ENCODE data around the gene WDR17.

Gene WDR17

DNA sequence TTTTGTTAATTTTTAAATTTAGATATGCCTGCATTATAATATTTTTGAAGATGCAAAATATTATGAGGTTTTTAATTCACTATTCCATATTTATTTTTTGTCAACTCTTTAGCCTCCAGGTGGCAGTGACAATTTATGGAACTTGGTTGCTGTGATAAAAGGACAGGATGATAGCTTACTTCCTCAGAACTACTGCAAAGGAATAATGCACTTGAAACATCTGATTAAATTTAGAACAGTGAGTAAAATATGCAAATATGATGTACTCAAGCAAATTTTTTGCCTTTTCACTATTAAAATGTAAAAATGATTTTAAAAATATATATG lies 84.7 kb downstream of the WDR17 start:
- Histone ChIP-seq H3K27ac (ENCODE audit: low read depth, low read length) (no peak overlapping the region), H3K9me3 (ENCODE audit: control insufficient read depth, insufficient read depth, low read depth, low read length) (no peaks in the 10 kb centered on the region), H3K4me1 (ENCODE audit: control insufficient read depth, insufficient read depth, low read length) (no peaks in the 10 kb centered on the region), H3K36me3 (ENCODE audit: control insufficient read depth, insufficient read depth, low read length) (no peaks in the 10 kb centered on the region), H3K27me3 (ENCODE audit: control insufficient read depth, insufficient read depth, low read length) (no peaks in the 10 kb centered on the region), H3K9ac (ENCODE audit: low read length) (no peak overlapping the region), H3K4me3 (ENCODE audit: low read depth, low read length) (no peak overlapping the region)

GRCh38 chr4:176150704-176151103 lies 85.1 kb downstream of the WDR17 start:
- Histone ChIP-seq H3K27me3 (ENCODE audit: control insufficient read depth, insufficient read depth, low read length) (no peaks in the 10 kb centered on the region), H3K4me3 (ENCODE audit: low read depth, low read length) (no peak overlapping the region), H3K4me1 (ENCODE audit: control insufficient read depth, insufficient read depth, low read length) (no peaks in the 10 kb centered on the region), H3K9me3 (ENCODE audit: control insufficient read depth, insufficient read depth, low read depth, low read length) (no peaks in the 10 kb centered on the region), H3K36me3 (ENCODE audit: control insufficient read depth, insufficient read depth, low read length) (no peaks in the 10 kb centered on the region), H3K27ac (ENCODE audit: low read depth, low read length) (no peak overlapping the region), H3K9ac (ENCODE audit: low read length) (no peak overlapping the region)

DNA sequence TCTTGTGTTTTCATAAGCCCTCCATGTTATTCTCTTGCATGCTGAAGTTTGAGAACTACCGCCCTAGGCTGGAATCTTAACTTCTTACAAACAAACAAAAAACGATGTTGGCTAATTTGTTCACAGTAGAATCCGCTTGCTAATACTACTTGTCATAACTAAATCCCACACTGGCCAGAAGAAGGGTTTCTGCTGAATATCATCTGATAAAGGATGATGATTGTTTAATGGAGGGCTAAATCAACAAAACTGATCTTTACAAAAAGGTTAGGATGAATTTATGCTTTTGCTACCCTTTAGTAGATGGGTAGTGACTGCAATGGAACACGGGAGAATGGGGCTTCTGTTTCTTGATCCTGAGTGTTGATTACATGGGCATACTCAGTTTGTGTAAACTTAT lies 87.5 kb downstream of the WDR17 start:
- H3K4me3 ChIP-seq (ENCODE audit: low read depth, low read length), result no peak overlapping the region

DNA sequence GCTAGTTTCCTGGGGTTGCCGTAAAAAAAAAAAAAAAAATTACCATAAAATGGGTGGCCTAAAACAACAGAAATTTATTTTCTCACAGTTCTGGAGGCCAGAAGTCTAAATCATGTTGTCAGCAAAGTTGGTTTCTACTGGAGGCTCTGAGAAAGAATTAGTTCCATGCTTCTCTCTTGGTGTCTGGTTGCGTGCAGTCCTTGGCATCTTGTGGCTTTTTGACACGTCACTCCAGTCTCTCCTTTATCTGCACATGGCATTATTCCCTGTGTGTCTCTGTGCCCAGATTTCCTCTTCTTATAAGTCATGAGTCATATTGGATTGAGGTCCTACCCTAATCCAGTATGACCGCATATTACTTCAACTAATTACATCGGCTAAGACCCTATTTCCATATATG lies 91.0 kb downstream of the WDR17 start:
- Histone ChIP-seq H3K27me3 (ENCODE audit: control insufficient read depth, insufficient read depth, low read length) (no peaks in the 10 kb centered on the region), H3K9me3 (ENCODE audit: control insufficient read depth, insufficient read depth, low read depth, low read length) (no peaks in the 10 kb centered on the region), H3K9ac (ENCODE audit: low read length) (no peak overlapping the region), H3K36me3 (ENCODE audit: control insufficient read depth, insufficient read depth, low read length) (no peaks in the 10 kb centered on the region), H3K27ac (ENCODE audit: low read depth, low read length) (no peak overlapping the region), H3K4me3 (ENCODE audit: low read depth, low read length) (no peak overlapping the region), H3K4me1 (ENCODE audit: control insufficient read depth, insufficient read depth, low read length) (no peaks in the 10 kb centered on the region)

More for the DNA sequence above, 87.5 kb downstream of the WDR17 start:
- Histone ChIP-seq H3K27me3 (ENCODE audit: control insufficient read depth, insufficient read depth, low read length) (no peaks in the 10 kb centered on the region), H3K9ac (ENCODE audit: low read length) (no peak overlapping the region), H3K4me1 (ENCODE audit: control insufficient read depth, insufficient read depth, low read length) (no peaks in the 10 kb centered on the region), H3K9me3 (ENCODE audit: control insufficient read depth, insufficient read depth, low read depth, low read length) (no peaks in the 10 kb centered on the region), H3K36me3 (ENCODE audit: control insufficient read depth, insufficient read depth, low read length) (no peaks in the 10 kb centered on the region), H3K27ac (ENCODE audit: low read depth, low read length) (no peak overlapping the region)

DNA sequence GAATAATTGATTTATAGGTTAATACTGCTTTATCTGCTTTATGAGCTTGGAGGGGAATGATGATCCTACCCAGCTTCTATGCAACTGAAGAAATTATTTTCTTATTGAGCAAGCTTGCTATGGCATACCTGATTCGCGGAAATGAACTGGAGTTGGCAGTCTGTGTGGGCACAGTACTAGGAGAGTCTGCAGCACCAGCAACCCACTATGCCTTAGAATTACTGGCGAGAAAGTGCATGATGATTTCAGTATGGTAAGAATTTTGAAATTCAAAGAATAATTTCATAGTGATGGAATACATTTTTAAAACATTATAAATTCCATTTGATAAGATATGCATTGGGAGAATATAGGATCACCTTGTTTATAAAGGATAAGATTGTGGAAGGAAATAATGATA lies 97.4 kb downstream of the WDR17 start:
- Histone ChIP-seq H3K4me1 (ENCODE audit: control insufficient read depth, insufficient read depth, low read length) (no peaks in the 10 kb centered on the region), H3K9me3 (ENCODE audit: control insufficient read depth, insufficient read depth, low read depth, low read length) (no peaks in the 10 kb centered on the region), H3K4me3 (ENCODE audit: low read depth, low read length) (no peak overlapping the region), H3K9ac (ENCODE audit: low read length) (no peak overlapping the region), H3K27ac (ENCODE audit: low read depth, low read length) (no peak overlapping the region), H3K27me3 (ENCODE audit: control insufficient read depth, insufficient read depth, low read length) (no peaks in the 10 kb centered on the region), H3K36me3 (ENCODE audit: control insufficient read depth, insufficient read depth, low read length) (no peaks in the 10 kb centered on the region)

DNA sequence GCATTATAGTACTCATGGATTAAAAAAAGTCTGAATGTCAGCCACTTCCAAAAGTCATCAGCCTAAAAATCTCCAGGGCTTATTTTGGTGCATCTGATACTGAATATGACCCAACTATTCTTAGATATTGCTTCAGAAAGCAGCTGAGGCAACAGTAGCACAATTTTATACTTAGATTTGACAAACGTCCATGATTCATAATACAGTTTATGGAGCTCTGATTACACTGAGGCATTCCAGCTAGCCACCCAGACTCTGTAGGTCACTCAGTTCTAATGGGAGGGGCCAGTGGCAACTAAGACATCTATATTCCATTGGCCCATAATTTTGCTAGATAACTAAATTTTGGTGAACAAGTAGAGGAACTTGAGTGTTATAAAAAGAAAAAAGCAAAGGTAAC lies 119.4 kb downstream of the WDR17 start:
- Histone ChIP-seq H3K9me3 (ENCODE audit: control insufficient read depth, insufficient read depth, low read depth, low read length) (no peaks in the 10 kb centered on the region), H3K27me3 (ENCODE audit: control insufficient read depth, insufficient read depth, low read length) (no peaks in the 10 kb centered on the region), H3K36me3 (ENCODE audit: control insufficient read depth, insufficient read depth, low read length) (no peaks in the 10 kb centered on the region), H3K4me1 (ENCODE audit: control insufficient read depth, insufficient read depth, low read length) (peaks cover 19% of the 10 kb centered on the region), H3K9ac (ENCODE audit: low read length) (no peak overlapping the region), H3K4me3 (ENCODE audit: low read depth, low read length) (no peak overlapping the region), H3K27ac (ENCODE audit: low read depth, low read length) (no peak overlapping the region)

DNA sequence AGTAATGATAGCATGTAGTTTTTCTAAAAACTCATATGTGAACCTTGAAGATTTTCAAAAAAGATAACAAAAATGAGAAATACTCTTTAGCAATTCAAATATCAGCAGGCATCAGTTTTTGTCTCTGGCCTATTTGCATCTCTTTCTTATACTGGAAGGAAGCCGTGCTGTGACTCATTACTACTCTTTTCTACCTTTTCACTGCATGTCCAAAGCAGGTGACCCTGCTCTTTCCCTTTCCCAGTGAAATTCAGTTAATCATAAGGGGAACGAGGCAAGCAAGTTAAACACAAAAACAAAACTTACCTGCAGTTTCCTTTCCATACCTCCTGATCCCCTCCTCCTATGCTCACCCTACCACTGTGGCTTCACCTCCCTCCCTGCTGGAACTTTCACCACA lies 120.4 kb downstream of the WDR17 start:
- Histone ChIP-seq H3K4me3 (ENCODE audit: low read depth, low read length) (no peak overlapping the region), H3K9me3 (ENCODE audit: control insufficient read depth, insufficient read depth, low read depth, low read length) (no peaks in the 10 kb centered on the region), H3K36me3 (ENCODE audit: control insufficient read depth, insufficient read depth, low read length) (no peaks in the 10 kb centered on the region), H3K9ac (ENCODE audit: low read length) (no peak overlapping the region), H3K27ac (ENCODE audit: low read depth, low read length) (peak overlapping the region; percentile 35; the same call in 1 of the 2 replicates), H3K4me1 (ENCODE audit: control insufficient read depth, insufficient read depth, low read length) (peaks cover 24% of the 10 kb centered on the region), H3K27me3 (ENCODE audit: control insufficient read depth, insufficient read depth, low read length) (no peaks in the 10 kb centered on the region)

- H3K4me3 ChIP-seq (ENCODE audit: low read depth, low read length), result no peak overlapping the region
- H3K9ac ChIP-seq (ENCODE audit: low read length), result no peak overlapping the region
- H3K27ac ChIP-seq (ENCODE audit: low read depth, low read length), result peak overlapping the region; percentile 35; the same call in 1 of the 2 replicates
Measured at GRCh38 chr4:176186671-176187395, 121.2 kb downstream of the WDR17 start.

DNA sequence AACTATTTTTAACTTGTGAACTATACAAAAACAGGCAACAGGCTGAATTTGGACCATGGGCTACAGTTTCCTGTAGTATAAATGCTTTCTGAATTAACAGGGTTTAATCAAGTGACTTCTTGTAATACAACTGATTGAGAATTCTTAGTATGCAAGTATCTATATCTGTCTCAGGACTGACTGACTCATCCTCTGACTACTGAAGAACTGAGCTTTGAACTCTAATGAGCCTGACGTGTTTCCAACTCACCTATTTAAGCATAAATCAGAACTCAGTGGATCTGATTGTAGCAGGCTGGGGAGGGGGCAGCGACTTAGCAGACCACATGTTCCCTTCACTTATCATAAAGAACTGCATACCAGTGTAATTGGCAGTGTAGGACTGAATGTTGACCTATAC lies 122.0 kb downstream of the WDR17 start:
- H3K4me1 ChIP-seq (ENCODE audit: control insufficient read depth, insufficient read depth, low read length), result peaks cover 24% of the 10 kb centered on the region
- H3K36me3 ChIP-seq (ENCODE audit: control insufficient read depth, insufficient read depth, low read length), result no peaks in the 10 kb centered on the region
- no peaks in the 10 kb centered on the region for H3K9me3 ChIP-seq (ENCODE audit: control insufficient read depth, insufficient read depth, low read depth, low read length)
- no peak overlapping the region for H3K4me3 ChIP-seq (ENCODE audit: low read depth, low read length)
- H3K27me3 ChIP-seq (ENCODE audit: control insufficient read depth, insufficient read depth, low read length), result no peaks in the 10 kb centered on the region
- H3K27ac ChIP-seq (ENCODE audit: low read depth, low read length), result no peak overlapping the region
- H3K9ac ChIP-seq (ENCODE audit: low read length), result no peak overlapping the region

More at GRCh38 chr4:176186671-176187395, 121.2 kb downstream of the WDR17 start:
- Histone ChIP-seq H3K4me1 (ENCODE audit: control insufficient read depth, insufficient read depth, low read length) (peaks cover 24% of the 10 kb centered on the region), H3K36me3 (ENCODE audit: control insufficient read depth, insufficient read depth, low read length) (no peaks in the 10 kb centered on the region), H3K27me3 (ENCODE audit: control insufficient read depth, insufficient read depth, low read length) (no peaks in the 10 kb centered on the region), H3K9me3 (ENCODE audit: control insufficient read depth, insufficient read depth, low read depth, low read length) (no peaks in the 10 kb centered on the region)

DNA sequence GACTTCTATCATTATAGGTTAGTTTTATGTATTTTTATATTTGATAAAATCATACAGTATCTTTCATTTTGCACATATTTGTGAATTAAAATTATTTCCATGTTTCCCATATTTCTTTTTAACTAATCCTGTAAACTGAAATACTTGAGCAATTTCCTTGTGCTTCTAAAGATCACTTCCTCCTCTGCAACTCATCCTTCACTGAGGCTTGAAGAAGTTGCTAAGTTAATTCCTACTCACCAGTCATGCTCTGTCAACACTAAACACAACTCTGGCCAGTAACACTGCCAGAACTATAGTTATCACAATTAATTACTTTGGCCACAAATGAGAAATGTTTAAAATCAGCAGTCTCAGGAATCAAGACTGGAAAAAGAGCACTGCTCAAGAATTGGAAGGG lies 123.0 kb downstream of the WDR17 start:
- Histone ChIP-seq H3K36me3 (ENCODE audit: control insufficient read depth, insufficient read depth, low read length) (no peaks in the 10 kb centered on the region), H3K9ac (ENCODE audit: low read length) (no peak overlapping the region), H3K27ac (ENCODE audit: low read depth, low read length) (no peak overlapping the region), H3K4me3 (ENCODE audit: low read depth, low read length) (no peak overlapping the region), H3K4me1 (ENCODE audit: control insufficient read depth, insufficient read depth, low read length) (peaks cover 24% of the 10 kb centered on the region), H3K27me3 (ENCODE audit: control insufficient read depth, insufficient read depth, low read length) (no peaks in the 10 kb centered on the region), H3K9me3 (ENCODE audit: control insufficient read depth, insufficient read depth, low read depth, low read length) (no peaks in the 10 kb centered on the region)

GRCh38 chr4:176189891-176190795 lies 124.5 kb downstream of the WDR17 start:
- no peaks in the 10 kb centered on the region for H3K27me3 ChIP-seq (ENCODE audit: control insufficient read depth, insufficient read depth, low read length)
- H3K9ac ChIP-seq (ENCODE audit: low read length), result no peak overlapping the region
- peaks cover 24% of the 10 kb centered on the region for H3K4me1 ChIP-seq (ENCODE audit: control insufficient read depth, insufficient read depth, low read length)
- no peaks in the 10 kb centered on the region for H3K36me3 ChIP-seq (ENCODE audit: control insufficient read depth, insufficient read depth, low read length)
- no peak overlapping the region for H3K4me3 ChIP-seq (ENCODE audit: low read depth, low read length)
- no peak overlapping the region for H3K27ac ChIP-seq (ENCODE audit: low read depth, low read length)
- no peaks in the 10 kb centered on the region for H3K9me3 ChIP-seq (ENCODE audit: control insufficient read depth, insufficient read depth, low read depth, low read length)
